Measurements from ENCODE around the gene FRG1.

DNA sequence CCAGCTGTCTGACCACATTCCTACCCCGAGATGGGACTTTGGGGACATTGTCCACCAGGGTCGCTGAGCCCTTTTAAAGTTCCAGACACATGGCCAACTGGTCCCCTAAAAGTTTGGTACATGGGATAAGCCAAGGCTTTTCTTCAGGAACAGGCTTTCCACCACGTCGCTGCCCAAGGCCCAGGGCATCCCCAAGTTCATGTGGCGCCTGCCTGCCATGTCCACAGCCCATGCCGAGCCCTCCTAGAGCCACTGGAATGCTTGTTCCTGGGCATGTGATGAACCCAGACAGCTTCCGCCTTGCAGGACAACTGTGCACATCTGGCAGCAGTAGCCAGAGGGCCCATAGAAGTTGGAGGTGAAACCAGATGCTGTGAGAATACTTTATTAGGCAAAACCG, 41.3 kb downstream of the FRG1 start:
- no peak for TF ChIP-seq CTBP1 (IDR thresholded peaks at IDR 0.05; ENCODE audit: borderline replicate concordance)
- no peak for TF ChIP-seq ZNF384 (IDR thresholded peaks at IDR 0.05)
- TF ChIP-seq ELF4 (IDR thresholded peaks at IDR 0.05) = no peak
- TF ChIP-seq SUZ12 (IDR thresholded peaks at IDR 0.05) = no peak
- no peak for TF ChIP-seq LEF1 (IDR thresholded peaks at IDR 0.05; ENCODE audit: borderline replicate concordance)
- TF ChIP-seq BHLHE40 (IDR thresholded peaks at IDR 0.05; ENCODE audit: borderline replicate concordance) = no peak
- TF ChIP-seq SP1 (IDR thresholded peaks at IDR 0.05) = no peak

All from HEK293T (cell line).